ENCODE results near the gene DGCR8.

DGCR8 gene

GRCh38 chr22:20090730-20091240, 10.7 kb downstream of the DGCR8 start:
- no peak for DNase-seq (ENCODE audit: low read depth)

- no peak for DNase-seq (ENCODE audit: low read depth)
These were observed 11.8 kb downstream of the DGCR8 start for GRCh38 chr22:20091690-20092476.

GRCh38 chr22:20092477-20092854, 12.4 kb downstream of the DGCR8 start:
- no peak for DNase-seq (ENCODE audit: low read depth)

- DNase-seq (ENCODE audit: low read depth): no peak
These were observed 13.6 kb downstream of the DGCR8 start for GRCh38 chr22:20093418-20094196.

- no peak for DNase-seq (ENCODE audit: low read depth)
These were observed 14.3 kb downstream of the DGCR8 start for GRCh38 chr22:20094197-20094807.

GRCh38 chr22:20095521-20095920, 15.5 kb downstream of the DGCR8 start:
- no peak for DNase-seq (ENCODE audit: low read depth)

GRCh38 chr22:20096574-20097420, 16.8 kb downstream of the DGCR8 start:
- DNase-seq (ENCODE audit: low read depth): no peak

- no peak for DNase-seq (ENCODE audit: low read depth)
These were observed 19.2 kb downstream of the DGCR8 start for GRCh38 chr22:20099099-20099711.

- no peak for DNase-seq (ENCODE audit: low read depth)
These were observed 21.6 kb downstream of the DGCR8 start for GRCh38 chr22:20101638-20102037.

GRCh38 chr22:20102203-20102780, 22.3 kb downstream of the DGCR8 start:
- DNase-seq (ENCODE audit: low read depth): no peak

- DNase-seq (ENCODE audit: low read depth): no peak
These were observed 25.6 kb downstream of the DGCR8 start for GRCh38 chr22:20105456-20106204.

GRCh38 chr22:20106205-20106848, 26.3 kb downstream of the DGCR8 start:
- no peak for DNase-seq (ENCODE audit: low read depth)

- no peak for DNase-seq (ENCODE audit: low read depth)
These were observed 26.8 kb downstream of the DGCR8 start for GRCh38 chr22:20106849-20107237.

GRCh38 chr22:20107471-20107901, 27.4 kb downstream of the DGCR8 start:
- DNase-seq (ENCODE audit: low read depth): no peak

GRCh38 chr22:20107951-20108756, 28.1 kb downstream of the DGCR8 start:
- DNase-seq (ENCODE audit: low read depth): no peak

GRCh38 chr22:20108757-20109230, 28.8 kb downstream of the DGCR8 start:
- DNase-seq (ENCODE audit: low read depth): no peak

- no peak for DNase-seq (ENCODE audit: low read depth)
These were observed 29.6 kb downstream of the DGCR8 start for GRCh38 chr22:20109411-20110358.
